Measurements from ENCODE around the gene WFIKKN2.
A peak's percentile ranks its signal among the peaks of the same experiment; 100 is the strongest.
"Not testable (repeated sequence)": the region's sequence is repeated elsewhere in the genome, so short reads cannot be mapped to it uniquely, and the experiment has no call there.

Gene WFIKKN2

DNA sequence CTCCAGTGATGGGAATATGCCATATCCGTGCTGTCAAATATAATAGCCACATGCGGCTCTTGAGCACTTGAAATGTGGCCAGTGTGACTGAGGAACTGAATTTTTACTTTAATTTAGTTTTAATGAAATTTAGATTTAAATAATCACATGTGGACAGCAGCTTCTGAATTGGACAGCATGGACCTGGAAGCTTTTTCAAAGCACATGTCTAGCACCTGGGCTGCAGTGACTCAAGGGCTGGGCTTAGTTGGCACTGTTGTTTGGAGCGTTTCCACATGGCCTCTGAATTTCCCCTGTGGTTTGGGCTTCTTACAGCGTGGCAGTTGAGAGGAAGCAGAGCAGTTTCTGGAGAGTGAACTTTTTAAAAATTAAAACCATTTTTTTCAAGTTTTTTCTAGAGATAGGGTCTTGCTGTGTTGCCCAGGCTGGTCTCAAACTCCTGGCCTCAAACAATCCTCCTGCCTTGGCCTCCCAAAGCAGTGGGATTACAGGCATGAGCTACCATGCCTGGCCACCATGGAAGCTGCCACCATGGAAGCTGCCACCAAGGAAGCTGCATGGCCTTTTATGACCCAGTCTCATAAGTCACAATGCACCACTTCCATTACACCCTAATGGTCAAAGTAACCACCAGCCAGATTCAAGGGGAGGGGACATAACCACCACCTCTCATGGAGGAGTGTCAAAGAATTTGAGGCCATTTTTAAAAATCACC lies 37.5 kb downstream of the WFIKKN2 start:
- no peak overlapping the region for H3K27ac ChIP-seq (ENCODE audit: low read depth in 2 of 2, low read length in 2 of 2)
- H3K9me3 ChIP-seq (ENCODE audit: control insufficient read depth in 2 of 2, low read length in 2 of 2): no peaks in the 10 kb centered on the region
- H3K9ac ChIP-seq (ENCODE audit: low read depth in 1 of 2, low read length in 2 of 2): no peak overlapping the region

DNA sequence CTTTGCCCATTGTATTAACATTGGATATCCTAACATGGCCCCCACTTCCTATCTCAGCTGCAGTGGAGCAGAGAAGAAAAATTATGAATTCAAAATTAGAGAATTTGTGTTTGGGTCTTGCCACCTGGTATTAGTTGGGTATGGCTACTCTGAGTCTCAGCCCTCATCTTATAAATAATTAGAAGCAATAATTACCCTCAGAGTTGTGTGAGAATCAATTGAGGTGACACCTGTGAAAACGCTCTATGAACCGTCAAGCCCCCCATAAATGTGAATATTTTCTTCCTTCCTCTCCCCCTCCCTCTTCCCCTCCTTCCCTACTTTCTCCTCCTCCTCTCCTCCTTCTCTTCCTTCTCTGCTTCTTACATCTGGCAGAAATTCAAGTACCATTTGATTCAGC lies 39.7 kb downstream of the WFIKKN2 start:
- Histone ChIP-seq H3K9me3 (ENCODE audit: control insufficient read depth in 2 of 2, low read length in 2 of 2) (no peaks in the 10 kb centered on the region), H3K27me3 (ENCODE audit: control insufficient read depth in 2 of 2, insufficient read depth in 2 of 2, low read length in 2 of 2) (no peaks in the 10 kb centered on the region), H3K9ac (ENCODE audit: low read depth in 1 of 2, low read length in 2 of 2) (no peak overlapping the region), H3K36me3 (ENCODE audit: control insufficient read depth in 2 of 2, insufficient read depth in 2 of 2, low read length in 2 of 2) (no peaks in the 10 kb centered on the region), H3K4me1 (ENCODE audit: control insufficient read depth in 2 of 2, insufficient read depth in 2 of 2, low read length in 2 of 2) (peaks cover 0 to 5% of the 10 kb centered on the region in 2 donors), H3K27ac (ENCODE audit: low read depth in 2 of 2, low read length in 2 of 2) (no peak overlapping the region), H3K4me3 (ENCODE audit: low read length in 2 of 2) (no peak overlapping the region)

More for the DNA sequence above, 37.5 kb downstream of the WFIKKN2 start:
- Histone ChIP-seq H3K36me3 (ENCODE audit: control insufficient read depth in 2 of 2, insufficient read depth in 2 of 2, low read length in 2 of 2) (no peaks in the 10 kb centered on the region), H3K4me1 (ENCODE audit: control insufficient read depth in 2 of 2, insufficient read depth in 2 of 2, low read length in 2 of 2) (peaks cover 0 to 7% of the 10 kb centered on the region in 2 donors), H3K27me3 (ENCODE audit: control insufficient read depth in 2 of 2, insufficient read depth in 2 of 2, low read length in 2 of 2) (no peaks in the 10 kb centered on the region), H3K4me3 (ENCODE audit: low read length in 2 of 2) (no peak overlapping the region)

DNA sequence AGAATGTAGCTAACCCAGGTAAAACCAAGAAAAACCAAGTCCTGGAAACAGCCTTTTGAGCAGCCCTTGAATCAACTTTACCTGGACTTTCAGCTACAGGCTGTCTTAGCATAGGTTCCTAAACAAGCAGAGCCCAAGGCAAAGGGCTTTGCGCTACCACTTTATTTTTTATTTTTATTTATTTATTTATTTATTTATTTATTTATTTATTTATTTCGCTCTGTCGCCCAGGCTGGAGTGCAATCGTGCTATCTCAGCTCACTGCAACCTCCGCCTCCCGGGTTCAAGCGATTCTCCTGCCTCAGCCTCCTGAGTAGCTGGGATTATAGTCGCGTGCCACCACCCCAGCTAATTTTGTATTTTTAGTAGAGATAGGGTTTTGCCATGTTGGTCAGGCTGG lies 41.7 kb downstream of the WFIKKN2 start:
- not testable (repeated sequence) for H3K9me3 ChIP-seq (ENCODE audit: control insufficient read depth in 2 of 2, low read length in 2 of 2); H3K36me3 ChIP-seq (ENCODE audit: control insufficient read depth in 2 of 2, insufficient read depth in 2 of 2, low read length in 2 of 2); H3K27ac ChIP-seq (ENCODE audit: low read depth in 2 of 2, low read length in 2 of 2)

DNA sequence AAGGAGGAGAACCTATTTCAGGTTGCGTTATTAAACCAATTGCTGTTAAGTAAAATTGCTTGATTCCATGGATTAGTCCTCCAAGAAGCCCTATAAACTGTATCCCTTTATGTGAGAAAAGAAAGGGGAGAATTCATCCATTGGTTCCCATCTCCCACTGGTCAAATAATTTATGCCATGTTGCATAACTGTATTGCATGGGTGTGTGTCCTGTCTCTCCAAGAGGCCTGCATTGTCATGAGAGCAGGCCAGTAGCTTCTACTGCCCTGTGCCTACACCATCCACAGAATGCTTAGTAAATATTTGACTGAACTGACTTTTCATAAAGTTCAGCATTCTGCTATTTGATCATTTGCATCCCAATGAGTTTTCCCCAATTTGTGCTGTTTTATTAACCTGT lies 42.5 kb downstream of the WFIKKN2 start:
- H3K27ac ChIP-seq (ENCODE audit: low read depth in 2 of 2, low read length in 2 of 2): no peak overlapping the region
- no peaks in the 10 kb centered on the region for H3K36me3 ChIP-seq (ENCODE audit: control insufficient read depth in 2 of 2, insufficient read depth in 2 of 2, low read length in 2 of 2)
- H3K27me3 ChIP-seq (ENCODE audit: control insufficient read depth in 2 of 2, insufficient read depth in 2 of 2, low read length in 2 of 2): no peaks in the 10 kb centered on the region
- no peak overlapping the region for H3K9ac ChIP-seq (ENCODE audit: low read depth in 1 of 2, low read length in 2 of 2)
- H3K4me3 ChIP-seq (ENCODE audit: low read length in 2 of 2): no peak overlapping the region
- H3K4me1 ChIP-seq (ENCODE audit: control insufficient read depth in 2 of 2, insufficient read depth in 2 of 2, low read length in 2 of 2): no peaks in the 10 kb centered on the region
- H3K9me3 ChIP-seq (ENCODE audit: control insufficient read depth in 2 of 2, low read length in 2 of 2): no peaks in the 10 kb centered on the region

More for the DNA sequence above, 41.7 kb downstream of the WFIKKN2 start:
- not testable (repeated sequence) for H3K4me3 ChIP-seq (ENCODE audit: low read length in 2 of 2); H3K4me1 ChIP-seq (ENCODE audit: control insufficient read depth in 2 of 2, insufficient read depth in 2 of 2, low read length in 2 of 2); H3K9ac ChIP-seq (ENCODE audit: low read depth in 1 of 2, low read length in 2 of 2); H3K27me3 ChIP-seq (ENCODE audit: control insufficient read depth in 2 of 2, insufficient read depth in 2 of 2, low read length in 2 of 2)

DNA sequence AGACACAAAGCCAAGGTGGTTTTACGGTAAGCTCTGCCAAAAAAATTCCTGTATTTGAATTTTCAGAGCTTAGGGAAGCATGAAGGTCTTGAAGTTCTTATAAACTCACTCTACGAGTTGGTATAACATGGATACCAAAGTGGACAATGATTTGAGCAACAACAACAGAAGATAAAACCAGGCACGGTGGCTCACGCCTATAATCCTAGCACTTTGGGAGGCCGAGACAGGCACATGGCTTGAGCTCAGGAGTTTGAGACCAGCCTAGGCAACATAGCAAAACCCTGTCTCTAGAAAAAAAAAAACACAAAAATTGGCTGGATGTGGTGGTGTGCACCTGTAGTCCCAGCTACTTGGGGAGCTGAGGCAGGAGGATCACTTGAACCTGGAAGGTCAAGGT lies 43.7 kb downstream of the WFIKKN2 start:
- H3K9ac ChIP-seq (ENCODE audit: low read depth in 1 of 2, low read length in 2 of 2): no peak overlapping the region
- no peaks in the 10 kb centered on the region for H3K27me3 ChIP-seq (ENCODE audit: control insufficient read depth in 2 of 2, insufficient read depth in 2 of 2, low read length in 2 of 2)
- H3K36me3 ChIP-seq (ENCODE audit: control insufficient read depth in 2 of 2, insufficient read depth in 2 of 2, low read length in 2 of 2): no peaks in the 10 kb centered on the region
- H3K9me3 ChIP-seq (ENCODE audit: control insufficient read depth in 2 of 2, low read length in 2 of 2): no peaks in the 10 kb centered on the region
- peaks cover 4 to 5% of the 10 kb centered on the region in 2 donors for H3K4me1 ChIP-seq (ENCODE audit: control insufficient read depth in 2 of 2, insufficient read depth in 2 of 2, low read length in 2 of 2)
- no peak overlapping the region for H3K4me3 ChIP-seq (ENCODE audit: low read length in 2 of 2)
- H3K27ac ChIP-seq (ENCODE audit: low read depth in 2 of 2, low read length in 2 of 2): no peak overlapping the region

DNA sequence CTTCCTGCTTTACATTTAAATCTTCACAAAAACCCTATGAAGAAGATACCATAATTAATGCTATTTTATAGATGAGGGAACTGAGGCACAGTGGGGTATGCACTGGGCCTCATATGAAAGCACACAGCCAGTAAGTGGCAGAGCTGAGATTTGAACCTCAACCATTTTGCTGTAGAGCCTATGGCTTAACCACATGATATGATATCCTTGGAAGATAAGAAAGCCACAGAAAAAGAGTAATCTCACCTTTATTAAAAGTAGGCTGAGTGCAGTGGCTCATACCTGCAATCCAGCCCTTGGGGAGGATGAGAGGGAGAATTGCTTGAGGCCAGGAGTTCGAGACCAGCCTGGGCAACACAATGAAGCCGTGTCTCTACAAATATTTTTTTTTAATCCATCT lies 45.8 kb downstream of the WFIKKN2 start:
- no peaks in the 10 kb centered on the region for H3K9me3 ChIP-seq (ENCODE audit: control insufficient read depth in 2 of 2, low read length in 2 of 2)
- peaks cover 14 to 16% of the 10 kb centered on the region in 2 donors for H3K4me1 ChIP-seq (ENCODE audit: control insufficient read depth in 2 of 2, insufficient read depth in 2 of 2, low read length in 2 of 2)
- no peaks in the 10 kb centered on the region for H3K27me3 ChIP-seq (ENCODE audit: control insufficient read depth in 2 of 2, insufficient read depth in 2 of 2, low read length in 2 of 2)
- H3K9ac ChIP-seq (ENCODE audit: low read depth in 1 of 2, low read length in 2 of 2): no peak overlapping the region
- H3K27ac ChIP-seq (ENCODE audit: low read depth in 2 of 2, low read length in 2 of 2): no peak overlapping the region
- no peaks in the 10 kb centered on the region for H3K36me3 ChIP-seq (ENCODE audit: control insufficient read depth in 2 of 2, insufficient read depth in 2 of 2, low read length in 2 of 2)
- no peak overlapping the region for H3K4me3 ChIP-seq (ENCODE audit: low read length in 2 of 2)

DNA sequence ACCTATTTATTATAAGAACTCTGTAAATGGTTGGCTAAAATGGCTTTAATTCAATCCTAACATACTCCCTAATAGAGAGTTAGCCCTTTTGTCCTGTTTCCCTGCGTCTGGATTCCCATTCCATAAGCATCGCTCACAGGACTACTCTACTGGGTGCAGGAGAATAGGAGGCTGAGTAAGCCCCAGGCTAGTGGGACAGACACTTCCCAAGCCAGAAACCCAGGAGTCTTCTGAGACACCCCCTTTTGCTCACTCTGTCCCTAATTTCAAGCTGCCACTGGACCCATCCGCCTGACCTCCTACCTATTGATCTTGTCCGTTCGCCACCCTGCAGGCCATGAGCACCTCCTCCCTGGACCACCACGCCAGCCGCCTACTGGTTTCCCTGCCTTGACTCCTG lies 47.5 kb downstream of the WFIKKN2 start:
- Histone ChIP-seq H3K27me3 (ENCODE audit: control insufficient read depth in 2 of 2, insufficient read depth in 2 of 2, low read length in 2 of 2) (no peaks in the 10 kb centered on the region), H3K9ac (ENCODE audit: low read depth in 1 of 2, low read length in 2 of 2) (no peak overlapping the region), H3K36me3 (ENCODE audit: control insufficient read depth in 2 of 2, insufficient read depth in 2 of 2, low read length in 2 of 2) (no peaks in the 10 kb centered on the region), H3K27ac (ENCODE audit: low read depth in 2 of 2, low read length in 2 of 2) (no peak overlapping the region), H3K4me3 (ENCODE audit: low read length in 2 of 2) (no peak overlapping the region), H3K4me1 (ENCODE audit: control insufficient read depth in 2 of 2, insufficient read depth in 2 of 2, low read length in 2 of 2) (peaks cover 14 to 20% of the 10 kb centered on the region in 2 donors), H3K9me3 (ENCODE audit: control insufficient read depth in 2 of 2, low read length in 2 of 2) (no peaks in the 10 kb centered on the region)

DNA sequence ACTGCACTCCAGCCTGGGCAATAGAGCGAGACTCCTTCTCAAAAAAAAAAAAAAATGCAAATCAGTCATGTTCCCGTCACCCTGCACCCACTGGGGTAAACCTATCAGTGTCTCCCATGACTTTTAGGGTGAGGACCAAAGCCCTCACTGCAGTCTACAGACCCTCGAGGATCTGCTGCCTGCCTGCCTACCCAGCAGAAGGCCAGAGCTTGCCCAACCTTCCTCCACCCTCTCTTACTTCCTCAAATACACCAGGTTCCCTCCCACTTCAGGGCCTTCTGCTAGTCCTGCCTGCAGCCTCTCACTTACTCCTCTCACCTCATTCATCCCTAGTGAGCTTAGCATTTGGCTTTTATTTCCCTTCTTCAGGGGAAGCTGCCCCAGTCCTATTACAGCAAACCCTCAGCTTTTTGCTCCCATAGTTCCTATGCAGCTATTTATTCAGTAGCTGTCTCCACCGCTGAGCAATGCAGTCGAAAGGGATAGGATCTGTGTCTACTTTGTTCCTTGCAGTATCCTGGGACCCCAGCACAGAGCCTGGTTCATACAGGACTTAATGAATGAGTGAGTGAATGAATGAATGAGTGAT lies 48.6 kb downstream of the WFIKKN2 start:
- H3K36me3 ChIP-seq (ENCODE audit: control insufficient read depth in 2 of 2, insufficient read depth in 2 of 2, low read length in 2 of 2): no peaks in the 10 kb centered on the region
- H3K9me3 ChIP-seq (ENCODE audit: control insufficient read depth in 2 of 2, low read length in 2 of 2): no peaks in the 10 kb centered on the region
- H3K4me1 ChIP-seq (ENCODE audit: control insufficient read depth in 2 of 2, insufficient read depth in 2 of 2, low read length in 2 of 2): peaks cover 16 to 22% of the 10 kb centered on the region in 2 donors
- H3K4me3 ChIP-seq (ENCODE audit: low read length in 2 of 2): peak overlapping the region in 1 of 2 donors; percentile 9
- H3K27me3 ChIP-seq (ENCODE audit: control insufficient read depth in 2 of 2, insufficient read depth in 2 of 2, low read length in 2 of 2): no peaks in the 10 kb centered on the region
- peak overlapping the region; percentile 75 to 77 for H3K9ac ChIP-seq (ENCODE audit: low read depth in 1 of 2, low read length in 2 of 2)
- peak overlapping the region; percentile 92 to 94 for H3K27ac ChIP-seq (ENCODE audit: low read depth in 2 of 2, low read length in 2 of 2)

DNA sequence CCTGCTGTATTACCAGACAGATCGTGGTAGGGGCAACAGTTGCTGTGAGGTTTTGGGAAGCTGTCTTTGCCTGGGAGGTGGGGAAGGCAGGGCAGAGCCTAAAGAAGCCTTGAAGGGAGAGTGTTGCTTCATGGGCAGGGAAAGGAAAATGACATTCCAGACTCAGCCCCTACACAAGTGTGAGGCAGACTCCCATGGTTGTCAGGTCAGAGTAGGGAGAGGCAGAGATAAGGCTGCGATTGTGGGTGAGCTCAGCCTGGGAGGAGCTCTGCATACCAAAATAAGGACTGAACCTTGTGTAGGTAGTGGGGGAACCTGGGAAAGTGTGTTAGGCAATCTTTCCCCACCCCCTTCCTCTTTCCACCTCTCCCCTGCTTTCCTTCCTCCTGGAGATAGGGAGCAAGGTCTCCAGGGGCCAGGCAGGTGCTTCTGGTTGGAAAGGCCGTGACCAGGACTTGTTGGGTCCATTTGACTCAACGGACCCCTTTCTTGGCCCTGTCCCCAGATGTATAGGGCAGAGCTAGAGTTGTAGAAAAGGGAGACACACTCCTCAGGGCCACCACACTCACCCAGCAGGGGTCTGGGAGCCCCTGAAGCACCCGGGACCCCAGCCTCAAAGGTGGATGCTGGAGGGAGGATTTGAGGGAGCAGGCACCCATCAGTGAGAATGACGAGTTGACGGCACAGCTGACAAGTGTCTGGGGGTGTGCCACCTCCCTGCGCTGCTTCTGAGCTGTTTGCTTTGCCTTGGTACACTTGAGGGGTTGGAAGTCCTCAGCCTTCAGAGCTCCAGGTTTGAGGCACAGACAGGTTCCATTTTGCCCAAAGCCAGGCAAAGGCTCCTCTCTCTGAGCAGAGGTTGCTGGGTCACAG lies 49.3 kb downstream of the WFIKKN2 start:
- peak overlapping the region; percentile 92 to 94 for H3K27ac ChIP-seq (ENCODE audit: low read depth in 2 of 2, low read length in 2 of 2)
- H3K4me3 ChIP-seq (ENCODE audit: low read length in 2 of 2): peak overlapping the region in 1 of 2 donors; percentile 9
- no peaks in the 10 kb centered on the region for H3K27me3 ChIP-seq (ENCODE audit: control insufficient read depth in 2 of 2, insufficient read depth in 2 of 2, low read length in 2 of 2)
- no peaks in the 10 kb centered on the region for H3K9me3 ChIP-seq (ENCODE audit: control insufficient read depth in 2 of 2, low read length in 2 of 2)
- H3K9ac ChIP-seq (ENCODE audit: low read depth in 1 of 2, low read length in 2 of 2): peak overlapping the region; percentile 75 to 77
- no peaks in the 10 kb centered on the region for H3K36me3 ChIP-seq (ENCODE audit: control insufficient read depth in 2 of 2, insufficient read depth in 2 of 2, low read length in 2 of 2)
- H3K4me1 ChIP-seq (ENCODE audit: control insufficient read depth in 2 of 2, insufficient read depth in 2 of 2, low read length in 2 of 2): peaks cover 16 to 22% of the 10 kb centered on the region in 2 donors

DNA sequence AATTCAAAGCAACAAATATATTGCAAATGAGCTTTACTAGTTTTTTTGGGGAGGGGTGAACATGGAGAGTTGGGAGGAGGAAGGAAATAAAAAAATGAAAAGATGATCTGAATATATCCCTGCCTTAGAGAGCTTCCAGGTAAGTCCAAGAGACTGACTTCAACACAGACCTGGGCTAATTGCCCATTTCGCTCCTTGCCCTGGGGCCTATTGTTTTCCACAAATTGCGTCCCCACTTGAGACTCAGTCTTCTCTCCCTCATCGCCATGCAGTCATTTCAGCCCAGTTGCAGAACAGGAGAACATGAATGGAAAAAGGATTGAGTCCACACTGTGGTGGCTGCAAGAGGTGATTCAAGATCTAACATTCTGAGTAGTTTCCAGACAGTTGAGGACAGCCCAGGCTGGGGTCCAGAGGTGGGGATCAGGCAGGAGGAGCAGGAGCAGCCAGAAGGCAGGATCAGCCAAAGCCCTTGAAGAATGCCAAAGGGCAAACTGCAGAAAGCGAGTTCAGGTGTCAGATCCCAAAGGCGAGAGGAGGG lies 52.4 kb downstream of the WFIKKN2 start:
- H3K9ac ChIP-seq (ENCODE audit: low read depth in 1 of 2, low read length in 2 of 2): no peak overlapping the region
- no peaks in the 10 kb centered on the region for H3K27me3 ChIP-seq (ENCODE audit: control insufficient read depth in 2 of 2, insufficient read depth in 2 of 2, low read length in 2 of 2)
- H3K27ac ChIP-seq (ENCODE audit: low read depth in 2 of 2, low read length in 2 of 2): no peak overlapping the region

More for the DNA sequence above, 52.4 kb downstream of the WFIKKN2 start:
- Histone ChIP-seq H3K4me1 (ENCODE audit: control insufficient read depth in 2 of 2, insufficient read depth in 2 of 2, low read length in 2 of 2) (peaks cover 16 to 22% of the 10 kb centered on the region in 2 donors), H3K4me3 (ENCODE audit: low read length in 2 of 2) (no peak overlapping the region), H3K36me3 (ENCODE audit: control insufficient read depth in 2 of 2, insufficient read depth in 2 of 2, low read length in 2 of 2) (no peaks in the 10 kb centered on the region), H3K9me3 (ENCODE audit: control insufficient read depth in 2 of 2, low read length in 2 of 2) (no peaks in the 10 kb centered on the region)
